Measurements from ENCODE around the gene RRP12.

DNA sequence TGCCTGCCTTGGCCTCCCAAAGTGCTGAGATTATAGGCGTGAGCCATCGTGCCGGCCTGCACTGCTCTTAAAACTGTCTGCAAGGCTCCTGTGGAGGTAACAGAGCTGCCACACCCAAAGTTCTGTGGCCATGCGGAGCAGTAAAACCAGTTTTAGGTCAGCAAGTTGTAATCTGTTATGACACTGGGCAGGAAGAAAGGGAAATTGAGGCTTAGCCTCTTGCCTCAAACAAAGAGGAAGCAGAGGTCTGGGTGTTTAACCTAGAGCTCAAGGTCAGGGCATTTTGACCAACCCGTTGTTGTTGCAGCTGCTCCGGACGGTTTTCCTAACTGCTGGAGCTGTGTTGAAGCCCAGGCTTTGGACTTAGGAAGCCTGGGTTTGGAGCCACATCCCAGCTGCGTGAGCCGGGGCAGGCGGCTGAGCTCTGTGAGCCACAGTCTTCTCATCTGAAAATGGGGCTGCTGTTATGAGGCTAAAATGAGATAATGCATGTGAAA is 7.4 kb upstream of the RRP12 start:
- TF ChIP-seq, protein P1, sequence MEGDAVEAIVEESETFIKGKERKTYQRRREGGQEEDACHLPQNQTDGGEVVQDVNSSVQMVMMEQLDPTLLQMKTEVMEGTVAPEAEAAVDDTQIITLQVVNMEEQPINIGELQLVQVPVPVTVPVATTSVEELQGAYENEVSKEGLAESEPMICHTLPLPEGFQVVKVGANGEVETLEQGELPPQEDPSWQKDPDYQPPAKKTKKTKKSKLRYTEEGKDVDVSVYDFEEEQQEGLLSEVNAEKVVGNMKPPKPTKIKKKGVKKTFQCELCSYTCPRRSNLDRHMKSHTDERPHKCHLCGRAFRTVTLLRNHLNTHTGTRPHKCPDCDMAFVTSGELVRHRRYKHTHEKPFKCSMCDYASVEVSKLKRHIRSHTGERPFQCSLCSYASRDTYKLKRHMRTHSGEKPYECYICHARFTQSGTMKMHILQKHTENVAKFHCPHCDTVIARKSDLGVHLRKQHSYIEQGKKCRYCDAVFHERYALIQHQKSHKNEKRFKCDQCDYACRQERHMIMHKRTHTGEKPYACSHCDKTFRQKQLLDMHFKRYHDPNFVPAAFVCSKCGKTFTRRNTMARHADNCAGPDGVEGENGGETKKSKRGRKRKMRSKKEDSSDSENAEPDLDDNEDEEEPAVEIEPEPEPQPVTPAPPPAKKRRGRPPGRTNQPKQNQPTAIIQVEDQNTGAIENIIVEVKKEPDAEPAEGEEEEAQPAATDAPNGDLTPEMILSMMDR (IDR thresholded peaks at IDR 0.05; ENCODE audit: low read length): no peak
- TF ChIP-seq EZH2 (IDR thresholded peaks at IDR 0.05; ENCODE audit: borderline replicate concordance, low read length): no peak

Measured in OCI-LY1 (cell line).